K562 (cell line): ENCODE results near the gene NPIPB2.

Experiments
- MCM3 ChIP-seq: fragments of 450-650 bp; IDR thresholded peaks from 2 replicates; pipeline ENCODE4 v1.6.1; 2016
- MYC ChIP-seq, 2 experiments: fragments of 250-450 bp in 1 of 2; sonication (Bioruptor Pico) in 1 of 2; IDR thresholded peaks; 2 replicates each; pipeline versions ENCODE4 v1.5.1 to v1.6.1; 2012 to 2021; ENCODE audit warnings: low read depth in 2 of 2, borderline replicate concordance in 1 of 2, improper control_type of control experiment in 1 of 2, low read length in 1 of 2, mild to moderate bottlenecking in 1 of 2, moderate library complexity in 1 of 2
- NFIC ChIP-seq: fragments of 450-650 bp; IDR thresholded peaks from 2 replicates; pipeline ENCODE4 v1.6.1; 2017; ENCODE audit warnings: mild to moderate bottlenecking, inconsistent platforms
- NR3C1 ChIP-seq: sonication (generic); formaldehyde crosslinking; IDR thresholded peaks from 2 replicates; pipeline ENCODE4 v1.8.1; 2022; ENCODE audit warnings: missing genetic modification reagents
- SMC3 ChIP-seq: conservative IDR thresholded peaks from 2 replicates; pipeline ENCODE4 v1.6.1; 2011; ENCODE audit warnings: low read depth, low read length, improper control_type of control experiment; ENCODE audit not compliant: insufficient read depth
- TAF1 ChIP-seq: IDR thresholded peaks from 2 replicates; pipeline ENCODE4 v1.6.1; 2011; ENCODE audit warnings: mild to moderate bottlenecking, low read length, moderate library complexity; ENCODE audit not compliant: insufficient read depth, control insufficient read depth, severe bottlenecking; ENCODE audit errors: extremely low read depth
- ZNF589 ChIP-seq: fragments of 200-800 bp; sonication (Bioruptor generic); IDR thresholded peaks from 2 replicates; pipeline ENCODE4 v1.6.1; 2016; ENCODE audit warnings: low read depth, missing genetic modification characterization, missing compliant biosample characterization
- TF ChIP-seq, protein P1 (sequence below), 3 experiments: IDR thresholded peaks in 2 of 3; conservative IDR thresholded peaks in 1 of 3; 2 replicates each; pipeline ENCODE4 v1.5.1; 2011 to 2012; ENCODE audit warnings: low read length in 3 of 3, mild to moderate bottlenecking in 3 of 3, control low read depth in 2 of 3, improper control_type of control experiment in 1 of 3, inconsistent platforms in 1 of 3, low read depth in 1 of 3, mixed read lengths in 1 of 3, moderate library complexity in 1 of 3; ENCODE audit not compliant: insufficient read depth in 2 of 3
- TF ChIP-seq, protein P2 (sequence below): sonication (generic); formaldehyde crosslinking; IDR thresholded peaks from 2 replicates; pipeline ENCODE4 v1.8.1; 2023; ENCODE audit warnings: missing genetic modification reagents, mild to moderate bottlenecking, borderline replicate concordance

DNA sequence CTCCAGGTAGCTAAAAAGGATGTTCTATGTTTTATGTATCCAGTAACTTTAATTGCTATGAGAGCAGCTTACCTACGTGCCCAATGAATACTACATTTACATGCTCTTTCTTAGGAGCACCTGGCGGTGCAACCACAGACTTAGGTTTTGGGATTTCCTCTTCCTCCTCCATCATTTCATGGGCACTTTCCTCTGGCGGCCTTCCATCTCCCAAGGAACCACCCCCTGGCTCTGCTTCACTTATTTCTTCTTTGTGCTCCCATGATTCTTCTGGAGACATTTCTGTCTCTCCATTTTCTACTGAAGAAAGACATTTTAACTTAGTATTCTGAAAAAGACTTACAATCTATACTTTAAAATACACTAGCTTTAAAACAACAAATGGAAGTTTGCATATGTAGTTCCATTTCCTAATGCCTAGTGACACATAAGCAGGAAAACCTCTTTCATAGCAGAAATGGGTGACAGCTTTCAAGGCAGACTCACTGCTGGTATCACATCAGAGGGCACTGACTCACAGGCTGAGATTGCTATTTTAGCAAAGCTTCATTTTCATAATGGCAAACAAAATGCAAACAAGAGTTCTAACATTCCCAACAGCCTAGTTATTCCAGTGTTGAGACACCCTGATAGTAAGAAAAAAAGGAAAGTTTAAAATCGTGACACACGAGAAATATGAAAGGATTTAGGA is 45.2 kb downstream of the NPIPB2 start:
- TF ChIP-seq, protein P1, sequence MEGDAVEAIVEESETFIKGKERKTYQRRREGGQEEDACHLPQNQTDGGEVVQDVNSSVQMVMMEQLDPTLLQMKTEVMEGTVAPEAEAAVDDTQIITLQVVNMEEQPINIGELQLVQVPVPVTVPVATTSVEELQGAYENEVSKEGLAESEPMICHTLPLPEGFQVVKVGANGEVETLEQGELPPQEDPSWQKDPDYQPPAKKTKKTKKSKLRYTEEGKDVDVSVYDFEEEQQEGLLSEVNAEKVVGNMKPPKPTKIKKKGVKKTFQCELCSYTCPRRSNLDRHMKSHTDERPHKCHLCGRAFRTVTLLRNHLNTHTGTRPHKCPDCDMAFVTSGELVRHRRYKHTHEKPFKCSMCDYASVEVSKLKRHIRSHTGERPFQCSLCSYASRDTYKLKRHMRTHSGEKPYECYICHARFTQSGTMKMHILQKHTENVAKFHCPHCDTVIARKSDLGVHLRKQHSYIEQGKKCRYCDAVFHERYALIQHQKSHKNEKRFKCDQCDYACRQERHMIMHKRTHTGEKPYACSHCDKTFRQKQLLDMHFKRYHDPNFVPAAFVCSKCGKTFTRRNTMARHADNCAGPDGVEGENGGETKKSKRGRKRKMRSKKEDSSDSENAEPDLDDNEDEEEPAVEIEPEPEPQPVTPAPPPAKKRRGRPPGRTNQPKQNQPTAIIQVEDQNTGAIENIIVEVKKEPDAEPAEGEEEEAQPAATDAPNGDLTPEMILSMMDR (IDR thresholded peaks at IDR 0.05 in 2 of 3, conservative IDR thresholded peaks at IDR 0.05 in 1 of 3; ENCODE audit: insufficient read depth in 2 of 3, low read depth in 1 of 3, low read length in 3 of 3): no peak
- no peak for TF ChIP-seq MCM3
- TF ChIP-seq MYC (IDR thresholded peaks at IDR 0.05; ENCODE audit: low read depth, low read length): no peak
- TF ChIP-seq MYC (CRISPR knock-in tag; IDR thresholded peaks at IDR 0.05; ENCODE audit: borderline replicate concordance, low read depth): no peak
- TF ChIP-seq NFIC: no peak
- TF ChIP-seq TAF1: no peak
- TF ChIP-seq, protein P2, sequence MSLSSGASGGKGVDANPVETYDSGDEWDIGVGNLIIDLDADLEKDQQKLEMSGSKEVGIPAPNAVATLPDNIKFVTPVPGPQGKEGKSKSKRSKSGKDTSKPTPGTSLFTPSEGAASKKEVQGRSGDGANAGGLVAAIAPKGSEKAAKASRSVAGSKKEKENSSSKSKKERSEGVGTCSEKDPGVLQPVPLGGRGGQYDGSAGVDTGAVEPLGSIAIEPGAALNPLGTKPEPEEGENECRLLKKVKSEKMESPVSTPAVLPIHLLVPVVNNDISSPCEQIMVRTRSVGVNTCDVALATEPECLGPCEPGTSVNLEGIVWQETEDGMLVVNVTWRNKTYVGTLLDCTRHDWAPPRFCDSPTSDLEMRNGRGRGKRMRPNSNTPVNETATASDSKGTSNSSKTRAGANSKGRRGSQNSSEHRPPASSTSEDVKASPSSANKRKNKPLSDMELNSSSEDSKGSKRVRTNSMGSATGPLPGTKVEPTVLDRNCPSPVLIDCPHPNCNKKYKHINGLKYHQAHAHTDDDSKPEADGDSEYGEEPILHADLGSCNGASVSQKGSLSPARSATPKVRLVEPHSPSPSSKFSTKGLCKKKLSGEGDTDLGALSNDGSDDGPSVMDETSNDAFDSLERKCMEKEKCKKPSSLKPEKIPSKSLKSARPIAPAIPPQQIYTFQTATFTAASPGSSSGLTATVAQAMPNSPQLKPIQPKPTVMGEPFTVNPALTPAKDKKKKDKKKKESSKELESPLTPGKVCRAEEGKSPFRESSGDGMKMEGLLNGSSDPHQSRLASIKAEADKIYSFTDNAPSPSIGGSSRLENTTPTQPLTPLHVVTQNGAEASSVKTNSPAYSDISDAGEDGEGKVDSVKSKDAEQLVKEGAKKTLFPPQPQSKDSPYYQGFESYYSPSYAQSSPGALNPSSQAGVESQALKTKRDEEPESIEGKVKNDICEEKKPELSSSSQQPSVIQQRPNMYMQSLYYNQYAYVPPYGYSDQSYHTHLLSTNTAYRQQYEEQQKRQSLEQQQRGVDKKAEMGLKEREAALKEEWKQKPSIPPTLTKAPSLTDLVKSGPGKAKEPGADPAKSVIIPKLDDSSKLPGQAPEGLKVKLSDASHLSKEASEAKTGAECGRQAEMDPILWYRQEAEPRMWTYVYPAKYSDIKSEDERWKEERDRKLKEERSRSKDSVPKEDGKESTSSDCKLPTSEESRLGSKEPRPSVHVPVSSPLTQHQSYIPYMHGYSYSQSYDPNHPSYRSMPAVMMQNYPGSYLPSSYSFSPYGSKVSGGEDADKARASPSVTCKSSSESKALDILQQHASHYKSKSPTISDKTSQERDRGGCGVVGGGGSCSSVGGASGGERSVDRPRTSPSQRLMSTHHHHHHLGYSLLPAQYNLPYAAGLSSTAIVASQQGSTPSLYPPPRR (CRISPR knock-in tag): no peak
- TF ChIP-seq ZNF589 (CRISPR knock-in tag): no peak
- TF ChIP-seq NR3C1 (CRISPR knock-in tag): no peak
- no peak for TF ChIP-seq SMC3
